Measurements from ENCODE around the gene LPAR6.

GRCh38 chr13:48400850-48401291 is 12.0 kb downstream of the LPAR6 start:
- TF ChIP-seq, protein P1, sequence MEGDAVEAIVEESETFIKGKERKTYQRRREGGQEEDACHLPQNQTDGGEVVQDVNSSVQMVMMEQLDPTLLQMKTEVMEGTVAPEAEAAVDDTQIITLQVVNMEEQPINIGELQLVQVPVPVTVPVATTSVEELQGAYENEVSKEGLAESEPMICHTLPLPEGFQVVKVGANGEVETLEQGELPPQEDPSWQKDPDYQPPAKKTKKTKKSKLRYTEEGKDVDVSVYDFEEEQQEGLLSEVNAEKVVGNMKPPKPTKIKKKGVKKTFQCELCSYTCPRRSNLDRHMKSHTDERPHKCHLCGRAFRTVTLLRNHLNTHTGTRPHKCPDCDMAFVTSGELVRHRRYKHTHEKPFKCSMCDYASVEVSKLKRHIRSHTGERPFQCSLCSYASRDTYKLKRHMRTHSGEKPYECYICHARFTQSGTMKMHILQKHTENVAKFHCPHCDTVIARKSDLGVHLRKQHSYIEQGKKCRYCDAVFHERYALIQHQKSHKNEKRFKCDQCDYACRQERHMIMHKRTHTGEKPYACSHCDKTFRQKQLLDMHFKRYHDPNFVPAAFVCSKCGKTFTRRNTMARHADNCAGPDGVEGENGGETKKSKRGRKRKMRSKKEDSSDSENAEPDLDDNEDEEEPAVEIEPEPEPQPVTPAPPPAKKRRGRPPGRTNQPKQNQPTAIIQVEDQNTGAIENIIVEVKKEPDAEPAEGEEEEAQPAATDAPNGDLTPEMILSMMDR (IDR thresholded peaks at IDR 0.05; ENCODE audit: low read length): peak; percentile 29; the same call in 1 of the 2 replicates
- TF ChIP-seq EZH2 (IDR thresholded peaks at IDR 0.05; ENCODE audit: borderline replicate concordance, low read length): no peak

Measured in OCI-LY1 (cell line).